ENCODE data around the gene LRRC49. TPM values are rescaled to one million over a fixed set of nuclear protein-coding genes. Genes with fewer than 3 reads are reported as not detected.

LRRC49 gene
- total and polyA plus RNA-seq, 2 of the 4 experiments (the other 2 are of a cell fraction) = 8.6 to 16.8 TPM

DNA sequence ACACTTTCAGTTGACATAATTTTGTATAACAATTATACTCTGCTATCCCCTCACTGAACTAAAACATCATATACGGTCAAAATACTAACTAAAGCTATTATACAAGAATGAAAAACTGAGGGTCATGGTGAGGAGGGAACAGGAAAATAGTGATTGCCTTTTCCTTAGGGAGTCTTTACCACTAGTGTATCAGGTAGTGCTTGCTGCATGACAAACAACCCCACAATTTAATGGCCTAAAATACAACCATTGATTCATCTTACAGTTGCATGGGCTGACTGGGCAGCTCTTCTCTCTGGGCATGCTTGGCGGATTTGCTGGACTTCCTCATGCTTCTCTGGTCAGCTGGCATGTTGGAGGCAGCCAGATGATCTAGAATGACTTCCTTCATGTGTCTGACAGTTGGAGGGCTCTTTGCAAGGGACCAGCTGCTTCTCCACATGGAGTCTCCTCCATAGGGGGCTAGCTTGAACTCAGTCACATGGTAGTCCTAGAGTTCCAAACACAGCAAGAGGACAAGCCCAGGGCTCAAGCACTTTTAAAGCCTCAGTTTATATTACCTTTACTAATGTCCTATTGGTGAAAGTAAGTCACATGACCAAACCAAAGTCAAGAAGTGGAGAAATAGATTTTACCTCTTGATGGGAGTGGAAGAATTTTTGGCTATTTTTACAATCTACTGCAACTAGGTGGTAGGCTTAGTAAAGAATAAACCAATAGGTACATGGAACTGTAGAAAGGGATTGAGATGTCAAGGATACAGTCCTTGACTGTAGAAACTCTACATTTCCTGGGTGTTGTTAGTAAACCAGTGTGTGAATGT lies 19.2 kb upstream of the LRRC49 start:
- intact Hi-C loops (cut with micrococcal nuclease) = loop anchor here (2.0 to 10.0 kb wide), 2 partner anchors 195 to 1399 kb away; no protein-coding TSS in a partner anchor
- no TSS peak for BruUV-seq (replicated peaks)
- no peak overlapping the region for H3K18ac ChIP-seq (ENCODE audit: low read depth, low read length)
- no peak overlapping the region for H4K91ac ChIP-seq (ENCODE audit: insufficient read depth, low read depth, low read length)
- ChIA-PET POLR2A (ENCODE audit: unreplicated experiment) (no interaction called here), CTCF (interaction anchor here (0.6 to 2.4 kb wide), 4 partner anchors 17 to 304 kb away, joined by 3 to 12 read pairs (median 7); no protein-coding TSS in a partner anchor)
- H2BK120ac ChIP-seq (ENCODE audit: low read depth, low read length) = no peak overlapping the region
- no peak overlapping the region for H3K4me2 ChIP-seq (ENCODE audit: low read depth, low read length)
- no CpG with 5 or more reads among the region's 2 CpGs for WGBS, 2 experiments (ENCODE audit: extremely low coverage in 2 of 2, insufficient read length in 1 of 2)
- H3K4me1 ChIP-seq (ENCODE audit: control insufficient read depth, insufficient read depth, low read length) = peaks cover 10% of the 10 kb centered on the region
- no peak for ATAC-seq (ENCODE audit: low read depth)
- no peak overlapping the region for H3K56ac ChIP-seq (ENCODE audit: extremely low read depth, insufficient read depth, low read length)
- H2BK5ac ChIP-seq (ENCODE audit: low read depth, low read length, poor library complexity, severe bottlenecking) = no peak overlapping the region
- no peak overlapping the region for H3K9ac ChIP-seq (ENCODE audit: low read depth, low read length)
- 0 out of 3 replicates have a peak overlapping the region, but pooled peaks have one; percentile 38 for H2BK15ac ChIP-seq (ENCODE audit: low read depth, low read length)
- no peak overlapping the region for H2BK20ac ChIP-seq (ENCODE audit: low read depth, low read length)
- DNase-seq = no peak
- H4K20me1 ChIP-seq (ENCODE audit: insufficient read depth, low read length) = no peaks in the 10 kb centered on the region
- no peak overlapping the region for H3K14ac ChIP-seq (replicated peaks; ENCODE audit: low read depth, low read length)
- no peak overlapping the region for H3K4ac ChIP-seq (ENCODE audit: low read depth, low read length)
- H3K27ac ChIP-seq (ENCODE audit: insufficient read depth, low read length) = no peak overlapping the region
- H3K23ac ChIP-seq (ENCODE audit: low read depth, low read length) = no peak overlapping the region
- peaks cover 0 to 5% of the 10 kb centered on the region in 2 experiments; a peak in 1 of 4 replicates for H3K79me1 ChIP-seq (ENCODE audit: low read depth in 1 of 2, low read length in 2 of 2)
- H4K8ac ChIP-seq (ENCODE audit: low read depth in 2 of 2, low read length in 2 of 2) = no peak overlapping the region
- H2AK5ac ChIP-seq (ENCODE audit: low read depth, low read length) = peak overlapping the region; percentile 38; the same call in 1 of the 2 replicates
- 0 out of 2 replicates have a peak, but pooled peaks cover 1% of the 10 kb centered on the region for H3K9me1 ChIP-seq (ENCODE audit: insufficient read depth, low read length)
- dilution Hi-C loops (cut with HindIII; ENCODE audit: low sequenced_read_pairs, unreplicated experiment) = no loop called here
- H2AK9ac ChIP-seq (replicated peaks; ENCODE audit: low read depth, low read length, poor library complexity) = no peak overlapping the region
- in situ Hi-C loops (cut with MboI; ENCODE audit: low sequenced_read_pairs) = loop anchor here (10.0 kb wide), 2 partner anchors 49 to 189 kb away; no protein-coding TSS in a partner anchor
- H3K4me3 ChIP-seq (ENCODE audit: insufficient read depth, low read depth, low read length) = no peak overlapping the region
- no peak overlapping the region for H4K5ac ChIP-seq (ENCODE audit: low read depth, low read length)
- no peak overlapping the region for H2AFZ ChIP-seq (replicated peaks; ENCODE audit: low read length, poor library complexity)
- no peaks in the 10 kb centered on the region for H3K27me3 ChIP-seq (ENCODE audit: control insufficient read depth, insufficient read depth, low read length)
- H3K36me3 ChIP-seq (ENCODE audit: control insufficient read depth, insufficient read depth, low read length) = no peaks in the 10 kb centered on the region
- H3K9me3 ChIP-seq (ENCODE audit: control insufficient read depth, insufficient read depth, low read length) = peaks cover 2% of the 10 kb centered on the region; the same call in 1 of the 2 replicates
- TF ChIP-seq RCOR1 (IDR thresholded peaks at IDR 0.05; ENCODE audit: insufficient replicate concordance, low read length) (no peak), CHD1 (IDR thresholded peaks at IDR 0.05; ENCODE audit: low read depth, low read length) (no peak), MAFK (IDR thresholded peaks at IDR 0.05; ENCODE audit: low read depth, low read length) (no peak), NFE2L2 (IDR thresholded peaks at IDR 0.05; ENCODE audit: low read depth, low read length) (no peak), CEBPB (IDR thresholded peaks at IDR 0.05; ENCODE audit: low read depth, low read length) (no peak), POLR2A (IDR thresholded peaks at IDR 0.05; ENCODE audit: low read depth, low read length) (no peak), BHLHE40 (IDR thresholded peaks at IDR 0.05; ENCODE audit: low read depth, low read length) (no peak), MAZ (IDR thresholded peaks at IDR 0.05; ENCODE audit: borderline replicate concordance, low read depth, low read length) (no peak), MXI1 (IDR thresholded peaks at IDR 0.05; ENCODE audit: borderline replicate concordance, low read depth, low read length) (no peak), FOS (IDR thresholded peaks at IDR 0.05; ENCODE audit: low read depth, low read length) (no peak), RAD21 (IDR thresholded peaks at IDR 0.05; ENCODE audit: low read length) (no peak)
- TF ChIP-seq, protein P1, sequence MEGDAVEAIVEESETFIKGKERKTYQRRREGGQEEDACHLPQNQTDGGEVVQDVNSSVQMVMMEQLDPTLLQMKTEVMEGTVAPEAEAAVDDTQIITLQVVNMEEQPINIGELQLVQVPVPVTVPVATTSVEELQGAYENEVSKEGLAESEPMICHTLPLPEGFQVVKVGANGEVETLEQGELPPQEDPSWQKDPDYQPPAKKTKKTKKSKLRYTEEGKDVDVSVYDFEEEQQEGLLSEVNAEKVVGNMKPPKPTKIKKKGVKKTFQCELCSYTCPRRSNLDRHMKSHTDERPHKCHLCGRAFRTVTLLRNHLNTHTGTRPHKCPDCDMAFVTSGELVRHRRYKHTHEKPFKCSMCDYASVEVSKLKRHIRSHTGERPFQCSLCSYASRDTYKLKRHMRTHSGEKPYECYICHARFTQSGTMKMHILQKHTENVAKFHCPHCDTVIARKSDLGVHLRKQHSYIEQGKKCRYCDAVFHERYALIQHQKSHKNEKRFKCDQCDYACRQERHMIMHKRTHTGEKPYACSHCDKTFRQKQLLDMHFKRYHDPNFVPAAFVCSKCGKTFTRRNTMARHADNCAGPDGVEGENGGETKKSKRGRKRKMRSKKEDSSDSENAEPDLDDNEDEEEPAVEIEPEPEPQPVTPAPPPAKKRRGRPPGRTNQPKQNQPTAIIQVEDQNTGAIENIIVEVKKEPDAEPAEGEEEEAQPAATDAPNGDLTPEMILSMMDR (conservative IDR thresholded peaks at IDR 0.05; ENCODE audit: low read depth, low read length) = no peak
- TF ChIP-seq, protein P2, sequence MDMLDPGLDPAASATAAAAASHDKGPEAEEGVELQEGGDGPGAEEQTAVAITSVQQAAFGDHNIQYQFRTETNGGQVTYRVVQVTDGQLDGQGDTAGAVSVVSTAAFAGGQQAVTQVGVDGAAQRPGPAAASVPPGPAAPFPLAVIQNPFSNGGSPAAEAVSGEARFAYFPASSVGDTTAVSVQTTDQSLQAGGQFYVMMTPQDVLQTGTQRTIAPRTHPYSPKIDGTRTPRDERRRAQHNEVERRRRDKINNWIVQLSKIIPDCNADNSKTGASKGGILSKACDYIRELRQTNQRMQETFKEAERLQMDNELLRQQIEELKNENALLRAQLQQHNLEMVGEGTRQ (IDR thresholded peaks at IDR 0.05; ENCODE audit: low read depth, low read length) = no peak
- TF ChIP-seq, protein P3, sequence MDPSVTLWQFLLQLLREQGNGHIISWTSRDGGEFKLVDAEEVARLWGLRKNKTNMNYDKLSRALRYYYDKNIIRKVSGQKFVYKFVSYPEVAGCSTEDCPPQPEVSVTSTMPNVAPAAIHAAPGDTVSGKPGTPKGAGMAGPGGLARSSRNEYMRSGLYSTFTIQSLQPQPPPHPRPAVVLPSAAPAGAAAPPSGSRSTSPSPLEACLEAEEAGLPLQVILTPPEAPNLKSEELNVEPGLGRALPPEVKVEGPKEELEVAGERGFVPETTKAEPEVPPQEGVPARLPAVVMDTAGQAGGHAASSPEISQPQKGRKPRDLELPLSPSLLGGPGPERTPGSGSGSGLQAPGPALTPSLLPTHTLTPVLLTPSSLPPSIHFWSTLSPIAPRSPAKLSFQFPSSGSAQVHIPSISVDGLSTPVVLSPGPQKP (IDR thresholded peaks at IDR 0.05; ENCODE audit: borderline replicate concordance, low read depth, low read length) = no peak

Data from IMR-90 (cell line).